ENCODE data around the gene SLC15A4.

Gene SLC15A4

GRCh38 chr12:128752386-128752785 is 71.4 kb downstream of the SLC15A4 start:
- no peak for TF ChIP-seq CTCF (IDR thresholded peaks at IDR 0.05; ENCODE audit: low read depth, low read length)
- Histone ChIP-seq H3K27ac (no peak overlapping the region), H3K9me3 (ENCODE audit: severe bottlenecking) (no peaks in the 10 kb centered on the region), H3K27me3 (ENCODE audit: insufficient read depth, low read depth, severe bottlenecking) (no peaks in the 10 kb centered on the region), H3K36me3 (no peaks in the 10 kb centered on the region), H3K4me3 (ENCODE audit: low read depth, low read length) (no peak overlapping the region)
- DNase-seq: no peak

- H3K36me3 ChIP-seq: no peaks in the 10 kb centered on the region
- H3K27me3 ChIP-seq (ENCODE audit: insufficient read depth, low read depth, severe bottlenecking): no peaks in the 10 kb centered on the region
- H3K4me3 ChIP-seq (ENCODE audit: low read depth, low read length): no peak overlapping the region
- H3K9me3 ChIP-seq (ENCODE audit: severe bottlenecking): no peaks in the 10 kb centered on the region
- H3K27ac ChIP-seq: no peak overlapping the region
- TF ChIP-seq CTCF (IDR thresholded peaks at IDR 0.05; ENCODE audit: low read depth, low read length): no peak
- no peak for DNase-seq
Observed at GRCh38 chr12:128747441-128747840, 76.3 kb downstream of the SLC15A4 start.

- H3K27me3 ChIP-seq (ENCODE audit: insufficient read depth, low read depth, severe bottlenecking): no peaks in the 10 kb centered on the region
- no peaks in the 10 kb centered on the region for H3K9me3 ChIP-seq (ENCODE audit: severe bottlenecking)
- H3K27ac ChIP-seq: no peak overlapping the region
- no peaks in the 10 kb centered on the region for H3K36me3 ChIP-seq
- H3K4me3 ChIP-seq (ENCODE audit: low read depth, low read length): no peak overlapping the region
- no peak for TF ChIP-seq CTCF (IDR thresholded peaks at IDR 0.05; ENCODE audit: low read depth, low read length)
- no peak for DNase-seq
Observed at GRCh38 chr12:128745772-128746689, 77.7 kb downstream of the SLC15A4 start.

- Histone ChIP-seq H3K4me3 (ENCODE audit: low read depth, low read length) (no peak overlapping the region), H3K9me3 (ENCODE audit: severe bottlenecking) (peaks cover 8% of the 10 kb centered on the region), H3K27me3 (ENCODE audit: insufficient read depth, low read depth, severe bottlenecking) (no peaks in the 10 kb centered on the region), H3K36me3 (no peaks in the 10 kb centered on the region), H3K27ac (no peak overlapping the region)
- TF ChIP-seq CTCF (IDR thresholded peaks at IDR 0.05; ENCODE audit: low read depth, low read length): no peak
- DNase-seq: no peak
Observed at GRCh38 chr12:128743916-128744315, 79.8 kb downstream of the SLC15A4 start.
